ENCODE results near the gene ADTRP.

GRCh38 chr6:11798538-11798937 is 19.9 kb upstream of the ADTRP start:
- TF ChIP-seq CTCF (IDR thresholded peaks at IDR 0.05) (no peak), EZH2 (IDR thresholded peaks at IDR 0.05; ENCODE audit: borderline replicate concordance, insufficient read depth, low read depth, low read length, poor library complexity, severe bottlenecking) (no peak)

Data from B cell (primary cell).